Activated T-helper 17 cell treated with anti-CD3 and anti-CD28 coated beads, Interleukin-2, amount 50 U/mL, for 72 hours (primary cell): Measurements from ENCODE around the gene NRXN3. TPM values are rescaled to one million over a fixed set of nuclear protein-coding genes. Genes with fewer than 3 reads are reported as not detected.

Source experiments
- ATAC-seq: fragments of 150-1000 bp; cut with Tn5 transposase; replicated peaks from 2 replicates; pipeline ENCODE4 v1.10.0; 2021; ENCODE audit warnings: mild to moderate bottlenecking, moderate library complexity
- H3K27ac Mint-ChIP-seq: one replicate; pipeline ENCODE4 v1.8.0; 2022; ENCODE audit warnings: mixed read lengths
- H3K27me3 Mint-ChIP-seq: one replicate; pipeline ENCODE4 v1.8.0; 2022; ENCODE audit warnings: mixed read lengths
- H3K36me3 Mint-ChIP-seq: one replicate; pipeline ENCODE4 v1.8.0; 2022; ENCODE audit warnings: low read depth, mild to moderate bottlenecking, mixed read lengths
- H3K4me1 Mint-ChIP-seq: one replicate; pipeline ENCODE4 v1.8.0; 2022; ENCODE audit warnings: mixed read lengths
- H3K4me3 Mint-ChIP-seq: one replicate; pipeline ENCODE4 v1.8.0; 2022; ENCODE audit warnings: mild to moderate bottlenecking, mixed read lengths
- H3K9me3 Mint-ChIP-seq: one replicate; pipeline ENCODE4 v1.8.0; 2022; ENCODE audit warnings: mixed read lengths
- total RNA-seq, 2 donors: library from RNA; stranded (reverse); gene quantifications; one replicate each; pipeline ENCODE4 v1.2.3, GENCODE V29; 2022

Gene NRXN3
- total RNA-seq, 2 donors from 2014 or later: not detected

- no peaks in the 10 kb centered on the region for H3K9me3 Mint-ChIP-seq
- no peaks in the 10 kb centered on the region for H3K4me1 Mint-ChIP-seq
- H3K4me3 Mint-ChIP-seq: no peak overlapping the region
- ATAC-seq: no peak
- H3K27me3 Mint-ChIP-seq: peaks cover 9% of the 10 kb centered on the region
- no peak overlapping the region for H3K27ac Mint-ChIP-seq
- no peaks in the 10 kb centered on the region for H3K36me3 Mint-ChIP-seq
Observed at GRCh38 chr14:78154827-78155226, 15.3 kb upstream of the NRXN3 start.

GRCh38 chr14:78156196-78156595 is 14.0 kb upstream of the NRXN3 start:
- no peak for ATAC-seq
- Mint-ChIP-seq H3K27ac (no peak overlapping the region), H3K27me3 (peaks cover 11% of the 10 kb centered on the region), H3K4me3 (no peak overlapping the region), H3K9me3 (no peaks in the 10 kb centered on the region), H3K36me3 (no peaks in the 10 kb centered on the region), H3K4me1 (no peaks in the 10 kb centered on the region)

GRCh38 chr14:78157494-78158437 is 12.4 kb upstream of the NRXN3 start:
- H3K27ac Mint-ChIP-seq: no peak overlapping the region
- no peak for ATAC-seq

GRCh38 chr14:78162202-78162601 is 8.0 kb upstream of the NRXN3 start:
- Mint-ChIP-seq H3K9me3 (no peaks in the 10 kb centered on the region), H3K27me3 (peaks cover 30% of the 10 kb centered on the region), H3K36me3 (no peaks in the 10 kb centered on the region), H3K4me3 (no peak overlapping the region), H3K27ac (no peak overlapping the region), H3K4me1 (no peaks in the 10 kb centered on the region)
- ATAC-seq: no peak

More at GRCh38 chr14:78157494-78158437, 12.4 kb upstream of the NRXN3 start:
- Mint-ChIP-seq H3K9me3 (no peaks in the 10 kb centered on the region), H3K4me1 (no peaks in the 10 kb centered on the region), H3K27me3 (peaks cover 21% of the 10 kb centered on the region), H3K4me3 (no peak overlapping the region), H3K36me3 (no peaks in the 10 kb centered on the region)

- no peak for ATAC-seq
- Mint-ChIP-seq H3K27me3 (peaks cover 30% of the 10 kb centered on the region), H3K36me3 (no peaks in the 10 kb centered on the region), H3K9me3 (no peaks in the 10 kb centered on the region), H3K27ac (no peak overlapping the region), H3K4me3 (no peak overlapping the region), H3K4me1 (no peaks in the 10 kb centered on the region)
Observed at GRCh38 chr14:78164226-78164853, 5.8 kb upstream of the NRXN3 start.

- no peaks in the 10 kb centered on the region for H3K36me3 Mint-ChIP-seq
- no peak for ATAC-seq
- no peaks in the 10 kb centered on the region for H3K9me3 Mint-ChIP-seq
- no peak overlapping the region for H3K27ac Mint-ChIP-seq
- peaks cover 15% of the 10 kb centered on the region for H3K27me3 Mint-ChIP-seq
- no peak overlapping the region for H3K4me3 Mint-ChIP-seq
- no peaks in the 10 kb centered on the region for H3K4me1 Mint-ChIP-seq
Observed at GRCh38 chr14:78172428-78172827, 2.3 kb downstream of the NRXN3 start.

- Mint-ChIP-seq H3K9me3 (no peaks in the 10 kb centered on the region), H3K27ac (no peak overlapping the region), H3K27me3 (peaks cover 15% of the 10 kb centered on the region), H3K4me1 (no peaks in the 10 kb centered on the region), H3K36me3 (no peaks in the 10 kb centered on the region), H3K4me3 (no peak overlapping the region)
- ATAC-seq: no peak
Observed at GRCh38 chr14:78173346-78174035, 3.3 kb downstream of the NRXN3 start.

GRCh38 chr14:78175412-78175811 is 5.2 kb downstream of the NRXN3 start:
- ATAC-seq: no peak
- Mint-ChIP-seq H3K27me3 (peaks cover 21% of the 10 kb centered on the region), H3K9me3 (no peaks in the 10 kb centered on the region)

GRCh38 chr14:78178071-78178470 is 7.9 kb downstream of the NRXN3 start:
- ATAC-seq: no peak
- no peaks in the 10 kb centered on the region for H3K36me3 Mint-ChIP-seq
- H3K27ac Mint-ChIP-seq: no peak overlapping the region

More at GRCh38 chr14:78175412-78175811, 5.2 kb downstream of the NRXN3 start:
- no peak overlapping the region for H3K4me3 Mint-ChIP-seq
- no peaks in the 10 kb centered on the region for H3K36me3 Mint-ChIP-seq
- no peak overlapping the region for H3K27ac Mint-ChIP-seq
- H3K4me1 Mint-ChIP-seq: no peaks in the 10 kb centered on the region

GRCh38 chr14:78178971-78179370 is 8.8 kb downstream of the NRXN3 start:
- no peaks in the 10 kb centered on the region for H3K4me1 Mint-ChIP-seq
- H3K4me3 Mint-ChIP-seq: no peak overlapping the region
- no peaks in the 10 kb centered on the region for H3K36me3 Mint-ChIP-seq
- H3K9me3 Mint-ChIP-seq: no peaks in the 10 kb centered on the region
- peaks cover 9% of the 10 kb centered on the region for H3K27me3 Mint-ChIP-seq
- no peak for ATAC-seq
- no peak overlapping the region for H3K27ac Mint-ChIP-seq

More at GRCh38 chr14:78178071-78178470, 7.9 kb downstream of the NRXN3 start:
- H3K9me3 Mint-ChIP-seq: no peaks in the 10 kb centered on the region
- no peaks in the 10 kb centered on the region for H3K4me1 Mint-ChIP-seq
- no peak overlapping the region for H3K4me3 Mint-ChIP-seq
- H3K27me3 Mint-ChIP-seq: peaks cover 6% of the 10 kb centered on the region

GRCh38 chr14:78181270-78181669 is 11.1 kb downstream of the NRXN3 start:
- ATAC-seq: no peak
- no peak overlapping the region for H3K4me3 Mint-ChIP-seq
- no peak overlapping the region for H3K27ac Mint-ChIP-seq
- H3K27me3 Mint-ChIP-seq: peaks cover 9% of the 10 kb centered on the region
- no peaks in the 10 kb centered on the region for H3K36me3 Mint-ChIP-seq
- no peaks in the 10 kb centered on the region for H3K9me3 Mint-ChIP-seq
- no peaks in the 10 kb centered on the region for H3K4me1 Mint-ChIP-seq

- Mint-ChIP-seq H3K4me1 (no peaks in the 10 kb centered on the region), H3K9me3 (no peaks in the 10 kb centered on the region), H3K36me3 (no peaks in the 10 kb centered on the region), H3K4me3 (no peak overlapping the region), H3K27ac (no peak overlapping the region), H3K27me3 (peaks cover 13% of the 10 kb centered on the region)
- ATAC-seq: no peak
Observed at GRCh38 chr14:78182722-78183121, 12.5 kb downstream of the NRXN3 start.

GRCh38 chr14:78184157-78184556 is 14.0 kb downstream of the NRXN3 start:
- H3K9me3 Mint-ChIP-seq: no peaks in the 10 kb centered on the region
- no peak overlapping the region for H3K4me3 Mint-ChIP-seq
- H3K27ac Mint-ChIP-seq: no peak overlapping the region
- H3K36me3 Mint-ChIP-seq: no peaks in the 10 kb centered on the region
- no peak for ATAC-seq
- peaks cover 10% of the 10 kb centered on the region for H3K27me3 Mint-ChIP-seq
- no peaks in the 10 kb centered on the region for H3K4me1 Mint-ChIP-seq

GRCh38 chr14:78186277-78186676 is 16.1 kb downstream of the NRXN3 start:
- Mint-ChIP-seq H3K36me3 (no peaks in the 10 kb centered on the region), H3K27ac (no peak overlapping the region), H3K4me3 (no peak overlapping the region), H3K9me3 (no peaks in the 10 kb centered on the region), H3K4me1 (no peaks in the 10 kb centered on the region), H3K27me3 (peaks cover 13% of the 10 kb centered on the region)
- no peak for ATAC-seq
